Liver (tissue), 9 donors: ENCODE data around the gene GREB1L. TPM values are rescaled to one million over a fixed set of nuclear protein-coding genes. Genes with fewer than 3 reads are reported as not detected.

Experiments
- DNase-seq: peaks from one replicate; pipeline ENCODE4 v3.0.0-alpha.2; 2017; ENCODE audit warnings: low spot score
- H3K27ac ChIP-seq, 2 donors: one replicate each; pipeline ENCODE4 v1.7.0; 2013; ENCODE audit warnings: inconsistent platforms in 2 of 2, low read length in 2 of 2, control low read depth in 1 of 2, low read depth in 1 of 2, mild to moderate bottlenecking in 1 of 2
- H3K27me3 ChIP-seq, 4 donors: one replicate each; pipeline versions ENCODE4 v1.6.1 to v1.7.0; 2013; ENCODE audit warnings: low read length in 3 of 4, inconsistent platforms in 1 of 4, mild to moderate bottlenecking in 1 of 4, moderate library complexity in 1 of 4; ENCODE audit not compliant: control insufficient read depth in 4 of 4, insufficient read depth in 4 of 4
- H3K36me3 ChIP-seq, 4 donors: one replicate each; pipeline versions ENCODE4 v1.6.1 to v1.7.0; 2013; ENCODE audit warnings: low read length in 3 of 4, mild to moderate bottlenecking in 3 of 4, low read depth in 1 of 4, moderate library complexity in 1 of 4; ENCODE audit not compliant: control insufficient read depth in 4 of 4, insufficient read depth in 3 of 4
- H3K4me1 ChIP-seq, 4 donors: one replicate each; pipeline versions ENCODE4 v1.6.1 to v1.7.0; 2013; ENCODE audit warnings: low read length in 3 of 4, mild to moderate bottlenecking in 3 of 4, moderate library complexity in 1 of 4; ENCODE audit not compliant: control insufficient read depth in 4 of 4, insufficient read depth in 4 of 4
- H3K4me3 ChIP-seq, 3 donors: one replicate each; pipeline versions ENCODE4 v1.6.1 to v1.7.0; 2013; ENCODE audit warnings: low read length in 3 of 3, control low read depth in 1 of 3, low read depth in 1 of 3, mild to moderate bottlenecking in 1 of 3
- H3K9ac ChIP-seq, 2 donors: one replicate each; pipeline ENCODE4 v1.7.0; 2013; ENCODE audit warnings: low read length in 2 of 2, mild to moderate bottlenecking in 2 of 2, moderate library complexity in 2 of 2, control low read depth in 1 of 2, low read depth in 1 of 2
- H3K9me3 ChIP-seq, 4 donors: one replicate each; pipeline versions ENCODE4 v1.6.1 to v1.7.0; 2013; ENCODE audit warnings: low read length in 3 of 4; ENCODE audit not compliant: control insufficient read depth in 4 of 4
- ATF3 ChIP-seq: IDR thresholded peaks from 2 replicates; pipeline ENCODE4 v1.6.1; 2016; ENCODE audit warnings: antibody characterized with exemption
- CTCF ChIP-seq: fragments of 150-350 bp; IDR thresholded peaks from 2 replicates; pipeline ENCODE4 v1.5.1; 2017; ENCODE audit warnings: improper control_type of control experiment, low read depth, low read length; ENCODE audit not compliant: missing input control
- EGR1 ChIP-seq, 2 donors: IDR thresholded peaks; 2 replicates each; pipeline ENCODE4 v1.6.1; 2016 to 2018; ENCODE audit warnings: antibody characterized with exemption in 2 of 2, low read depth in 2 of 2
- FOXA2 ChIP-seq: IDR thresholded peaks from 2 replicates; pipeline ENCODE4 v1.6.1; 2016; ENCODE audit warnings: antibody characterized with exemption
- HNF4A ChIP-seq, 2 donors: conservative IDR thresholded peaks; 2 replicates each; pipeline ENCODE4 v1.6.1; 2016; ENCODE audit warnings: antibody characterized with exemption in 2 of 2, mild to moderate bottlenecking in 2 of 2
- HNF4G ChIP-seq: IDR thresholded peaks from 2 replicates; pipeline ENCODE4 v1.6.1; 2016; ENCODE audit warnings: antibody characterized with exemption
- JUND ChIP-seq, 2 donors: IDR thresholded peaks; 2 replicates each; pipeline ENCODE4 v1.6.1; 2016; ENCODE audit warnings: antibody characterized with exemption in 2 of 2
- MAX ChIP-seq: IDR thresholded peaks from 2 replicates; pipeline ENCODE4 v1.6.1; 2016; ENCODE audit warnings: antibody characterized with exemption
- NR2F2 ChIP-seq: IDR thresholded peaks from 2 replicates; pipeline ENCODE4 v1.6.1; 2016; ENCODE audit warnings: antibody characterized with exemption
- REST ChIP-seq: IDR thresholded peaks from 2 replicates; pipeline ENCODE4 v1.6.1; 2016; ENCODE audit warnings: antibody characterized with exemption, mild to moderate bottlenecking
- RXRA ChIP-seq, 2 donors: IDR thresholded peaks; 2 replicates each; pipeline ENCODE4 v1.6.1; 2017 to 2018; ENCODE audit warnings: antibody characterized with exemption in 2 of 2, mild to moderate bottlenecking in 1 of 2
- SP1 ChIP-seq: IDR thresholded peaks from 2 replicates; pipeline ENCODE4 v1.6.1; 2018; ENCODE audit warnings: antibody characterized with exemption, mild to moderate bottlenecking
- TAF1 ChIP-seq: conservative IDR thresholded peaks from 2 replicates; pipeline ENCODE4 v1.6.1; 2016; ENCODE audit warnings: antibody characterized with exemption, mild to moderate bottlenecking
- YY1 ChIP-seq: IDR thresholded peaks from 2 replicates; pipeline ENCODE4 v1.6.1; 2016; ENCODE audit warnings: antibody characterized with exemption, mild to moderate bottlenecking
- ZBTB33 ChIP-seq: IDR thresholded peaks from 2 replicates; pipeline ENCODE4 v1.6.1; 2016; ENCODE audit warnings: antibody characterized with exemption
- WGBS: extraction: QIAGEN DNeasy Blood & Tissue Kit; methylation state at CpG from one replicate; pipeline ENCODE4 v1.1.7; 2013; 5-methylcytosine and 5-hydroxymethylcytosine counted together
- polyA plus RNA-seq, 2 donors: library from polyadenylated mRNA; stranded (reverse) in 1 of 2; unstranded in 1 of 2; fragments of 200-250 nt in 1 of 2; fragments of >200 nt in 1 of 2; fragmentation: Nextera tagmentation in 1 of 2; extraction: Ambion mirVana in 1 of 2; gene quantifications; one replicate each; pipeline versions ENCODE4 v1.2.1 to v1.2.3, GENCODE V29; 2013 to 2015
- total RNA-seq, 2 donors: library from RNA; depleted of rRNA; stranded (reverse); fragments of >200 nt; gene quantifications; one replicate each; pipeline ENCODE4 v1.2.3, GENCODE V29; 2014
- donor health status: healthy.
- donor health status: healthy.
- donor health status: healthy.
- donor health status: healthy.
- donor health status: healthy.

GREB1L gene
- total and polyA plus RNA-seq, 4 donors, result 1.2 to 13.1 (median 3.0) TPM

- H3K4me3 ChIP-seq, result no peak overlapping the region
- H3K27me3 ChIP-seq, result no peaks in the 10 kb centered on the region
- no peak for DNase-seq
- WGBS, result 93% methylated on average over 1 of the region's 1 CpG
- H3K9ac ChIP-seq, result no peak overlapping the region
- H3K4me1 ChIP-seq, result no peaks in the 10 kb centered on the region
- no peaks in the 10 kb centered on the region for H3K36me3 ChIP-seq
- no peak overlapping the region for H3K27ac ChIP-seq
- no peaks in the 10 kb centered on the region for H3K9me3 ChIP-seq
- TF ChIP-seq EGR1 (IDR thresholded peaks at IDR 0.05; ENCODE audit: low read depth in 2 of 2) (no peak), JUND (IDR thresholded peaks at IDR 0.05) (no peak), REST (no peak), RXRA (IDR thresholded peaks at IDR 0.05) (no peak), YY1 (no peak), FOXA2 (no peak), NR2F2 (no peak), TAF1 (no peak)
Measured at GRCh38 chr18:21383031-21383430, 141.0 kb downstream of the GREB1L start.

GRCh38 chr18:21386523-21387240, 144.7 kb downstream of the GREB1L start:
- DNase-seq, result no peak
- H3K27me3 ChIP-seq, result no peaks in the 10 kb centered on the region

More at GRCh38 chr18:21386523-21387240, 144.7 kb downstream of the GREB1L start:
- Histone ChIP-seq H3K27ac (no peak overlapping the region), H3K9ac (no peak overlapping the region), H3K4me1 (no peaks in the 10 kb centered on the region), H3K4me3 (no peak overlapping the region), H3K9me3 (no peaks in the 10 kb centered on the region), H3K36me3 (no peaks in the 10 kb centered on the region)
- WGBS, result 88% methylated on average over 11 of the region's 11 CpGs
- TF ChIP-seq YY1 (no peak), JUND (IDR thresholded peaks at IDR 0.05) (no peak), MAX (no peak), CTCF (no peak), ZBTB33 (no peak), ATF3 (no peak), HNF4A (conservative IDR thresholded peaks at IDR 0.05) (no peak), EGR1 (IDR thresholded peaks at IDR 0.05; ENCODE audit: low read depth in 2 of 2) (no peak), HNF4G (no peak), RXRA (IDR thresholded peaks at IDR 0.05) (no peak), FOXA2 (no peak), SP1 (no peak), TAF1 (no peak), NR2F2 (no peak)
